Stimulated activated CD8-positive, alpha-beta memory T cell treated with anti-CD3 and anti-CD28 coated beads, Interleukin-2, amount 100 ng/mL, for 1 hour (primary cell): ENCODE results near the gene NPTX1.

Source experiments
- DNase-seq, 2 donors: peaks; one replicate each; pipeline ENCODE4 v3.0.0-alpha.2; 2020; ENCODE audit warnings: low read depth in 2 of 2

NPTX1 gene

GRCh38 chr17:80503921-80504320, 27.5 kb upstream of the NPTX1 start:
- no peak for DNase-seq

- no peak for DNase-seq
Measured at GRCh38 chr17:80503031-80503430, 26.6 kb upstream of the NPTX1 start.

GRCh38 chr17:80502578-80502877, 26.1 kb upstream of the NPTX1 start:
- DNase-seq, result no peak

GRCh38 chr17:80501741-80502577, 25.6 kb upstream of the NPTX1 start:
- no peak for DNase-seq

- DNase-seq, result no peak
Measured at GRCh38 chr17:80499961-80500665, 23.7 kb upstream of the NPTX1 start.

- no peak for DNase-seq
Measured at GRCh38 chr17:80499560-80499959, 23.2 kb upstream of the NPTX1 start.

GRCh38 chr17:80498920-80499410, 22.6 kb upstream of the NPTX1 start:
- DNase-seq, result no peak

GRCh38 chr17:80498242-80498919, 22.0 kb upstream of the NPTX1 start:
- no peak for DNase-seq

GRCh38 chr17:80497726-80498241, 21.4 kb upstream of the NPTX1 start:
- DNase-seq, result no peak

GRCh38 chr17:80494547-80494946, 18.1 kb upstream of the NPTX1 start:
- DNase-seq, result no peak

GRCh38 chr17:80492343-80493136, 16.1 kb upstream of the NPTX1 start:
- no peak for DNase-seq

GRCh38 chr17:80491478-80492342, 15.3 kb upstream of the NPTX1 start:
- DNase-seq, result no peak

- DNase-seq, result no peak
Measured at GRCh38 chr17:80487511-80487910, 11.1 kb upstream of the NPTX1 start.

GRCh38 chr17:80486692-80487091, 10.3 kb upstream of the NPTX1 start:
- no peak for DNase-seq

- DNase-seq, result no peak
Measured at GRCh38 chr17:80485846-80486245, 9.4 kb upstream of the NPTX1 start.

- DNase-seq, result no peak
Measured at GRCh38 chr17:80482555-80483308, 6.3 kb upstream of the NPTX1 start.

GRCh38 chr17:80482058-80482318, 5.6 kb upstream of the NPTX1 start:
- no peak for DNase-seq

- DNase-seq, result no peak
Measured at GRCh38 chr17:80481284-80482057, 5.1 kb upstream of the NPTX1 start.

GRCh38 chr17:80480248-80480647, 3.8 kb upstream of the NPTX1 start:
- DNase-seq, result no peak

- DNase-seq, result no peak
Measured at GRCh38 chr17:80479246-80479566, 2.8 kb upstream of the NPTX1 start.
